K562 (cell line): ENCODE data around the gene CELSR2. TPM values are rescaled to one million over a fixed set of nuclear protein-coding genes. Genes with fewer than 3 reads are reported as not detected.

Experiments
- CHD4 ChIP-seq: fragments of 200-600 bp; sonication (generic); IDR thresholded peaks from 3 replicates; pipeline ENCODE4 v1.6.1; 2012; ENCODE audit warnings: low read depth, mild to moderate bottlenecking, mixed read lengths, low read length, inconsistent platforms; ENCODE audit not compliant: insufficient read depth, insufficient replicate concordance, poor library complexity, severe bottlenecking
- CTCFL ChIP-seq: IDR thresholded peaks from 2 replicates; pipeline ENCODE4 v1.6.1; 2011; ENCODE audit warnings: borderline replicate concordance, low read depth, mild to moderate bottlenecking, moderate library complexity, low read length; ENCODE audit not compliant: insufficient read depth, poor library complexity, severe bottlenecking
- ETS1 ChIP-seq: conservative IDR thresholded peaks from 2 replicates; pipeline ENCODE4 v1.6.1; 2011; ENCODE audit warnings: low read depth, mild to moderate bottlenecking, low read length; ENCODE audit not compliant: control insufficient read depth
- FOXK1 ChIP-seq: sonication (generic); formaldehyde crosslinking; IDR thresholded peaks from 2 replicates; pipeline ENCODE4 v1.8.0; 2022; ENCODE audit warnings: missing genetic modification reagents, mild to moderate bottlenecking, borderline replicate concordance
- FOXO4 ChIP-seq: fragments of 450-650 bp; formaldehyde crosslinking; IDR thresholded peaks from 2 replicates; pipeline ENCODE4 v1.4.0; 2020; ENCODE audit warnings: mild to moderate bottlenecking, moderate library complexity
- KLF1 ChIP-seq: fragments of 450-650 bp; IDR thresholded peaks from 2 replicates; pipeline ENCODE4 v1.6.1; 2016; ENCODE audit warnings: missing genetic modification characterization, missing compliant biosample characterization
- NONO ChIP-seq, 2 experiments: fragments of 200-400 bp in 1 of 2; fragments of 450-650 bp in 1 of 2; formaldehyde crosslinking in 1 of 2; IDR thresholded peaks; 2 replicates each; pipeline ENCODE4 v1.6.1; 2017; ENCODE audit warnings: low read depth in 2 of 2, mild to moderate bottlenecking in 2 of 2, moderate library complexity in 2 of 2, low read length in 1 of 2
- POU5F1 ChIP-seq: fragments of 150-350 bp; IDR thresholded peaks from 2 replicates; pipeline ENCODE4 v1.6.1; 2014; ENCODE audit warnings: borderline replicate concordance, low read length, low read depth, mild to moderate bottlenecking; ENCODE audit not compliant: partially characterized antibody
- SREBF2 ChIP-seq: sonication (generic); formaldehyde crosslinking; IDR thresholded peaks from 2 replicates; pipeline ENCODE4 v1.4.0; 2020; ENCODE audit warnings: mild to moderate bottlenecking, missing genetic modification reagents
- ZBTB11 ChIP-seq, 3 experiments: fragments of 200-800 bp in 1 of 3; fragments of 250-450 bp in 1 of 3; fragments of 450-650 bp in 1 of 3; sonication (Bioruptor Pico) in 1 of 3; sonication (Bioruptor generic) in 1 of 3; formaldehyde crosslinking in 1 of 3; IDR thresholded peaks; 2 replicates each; pipeline versions ENCODE4 v1.6.1 to v1.8.0; 2016 to 2022; ENCODE audit warnings: mild to moderate bottlenecking in 2 of 3, missing genetic modification characterization in 2 of 3, missing compliant biosample characterization in 1 of 3, moderate library complexity in 1 of 3
- ZNF583 ChIP-seq: fragments of 250-450 bp; sonication (Bioruptor Pico); IDR thresholded peaks from 2 replicates; pipeline ENCODE4 v1.4.0; 2020
- ZNF655 ChIP-seq: fragments of 250-450 bp; sonication (Bioruptor Pico); IDR thresholded peaks from 2 replicates; pipeline ENCODE4 v1.5.0; 2021
- polyA plus RNA-seq, 8 experiments: library from polyadenylated mRNA; depleted of rRNA in 4 of 8; stranded (reverse) in 5 of 8; unstranded in 3 of 8; fragments of >200 nt; fragmentation: Nextera tagmentation in 2 of 8; fragmentation: Illumina TruSeq in 1 of 8; extraction: Ambion mirVana in 2 of 8; extraction: Trizol in 1 of 8; gene quantifications; 2 replicates each; pipeline versions ENCODE4 v1.2.1 to v1.2.3, GENCODE V29; 2011 to 2014; ENCODE audit warnings: inconsistent platforms in 1 of 8, missing spikeins in 1 of 8
- total RNA-seq, 7 experiments: library from RNA; depleted of rRNA in 6 of 7; stranded (reverse); fragments of >200 nt in 6 of 7; fragmentation: Illumina TruSeq in 2 of 7; extraction: Trizol in 2 of 7; gene quantifications; 2 replicates each; pipeline versions ENCODE4 v1.2.1 to v1.2.3, GENCODE V29; 2011 to 2021; ENCODE audit warnings: low replicate concordance in 1 of 7

CELSR2 gene
- total and polyA plus RNA-seq, 9 of the 15 experiments (the other 6 are each of a cell fraction or from before 2014, with no cell fraction given) = 0.31 to 21.9 (median 4.2) TPM

GRCh38 chr1:109277434-109278204 is 28.3 kb downstream of the CELSR2 start (continued):
- TF ChIP-seq KLF1 (tag) (0 out of 2 replicates have a peak, but pooled peaks have one; percentile 53), FOXO4 (CRISPR knock-in tag) (no peak), SREBF2 (CRISPR knock-in tag) (no peak), ZNF583 (CRISPR knock-in tag) (peak; percentile 55; the same call in 1 of the 2 replicates), ETS1 (peak; percentile 51; the same call in 1 of the 2 replicates), CTCFL (peak; percentile 28), CHD4 (no peak), NONO (IDR thresholded peaks at IDR 0.05; ENCODE audit: low read depth in 2 of 2, low read length in 1 of 2) (0 out of 4 replicates have a peak, but pooled peaks of 1 of the 2 experiments have one; percentile 39), FOXK1 (CRISPR knock-in tag) (no peak), ZBTB11 (CRISPR knock-in tag; IDR thresholded peaks at IDR 0.05) (0 out of 6 replicates have a peak, but pooled peaks of 1 of the 3 experiments have one; percentile 4), POU5F1 (no peak), ZNF655 (CRISPR knock-in tag) (no peak)
